ENCODE measurements around the gene CTIF. TPM values are rescaled to one million over a fixed set of nuclear protein-coding genes. Genes with fewer than 3 reads are reported as not detected.

Gene CTIF
- total RNA-seq, 2 experiments from 2014 or later: 0.06 to 0.38 TPM

DNA sequence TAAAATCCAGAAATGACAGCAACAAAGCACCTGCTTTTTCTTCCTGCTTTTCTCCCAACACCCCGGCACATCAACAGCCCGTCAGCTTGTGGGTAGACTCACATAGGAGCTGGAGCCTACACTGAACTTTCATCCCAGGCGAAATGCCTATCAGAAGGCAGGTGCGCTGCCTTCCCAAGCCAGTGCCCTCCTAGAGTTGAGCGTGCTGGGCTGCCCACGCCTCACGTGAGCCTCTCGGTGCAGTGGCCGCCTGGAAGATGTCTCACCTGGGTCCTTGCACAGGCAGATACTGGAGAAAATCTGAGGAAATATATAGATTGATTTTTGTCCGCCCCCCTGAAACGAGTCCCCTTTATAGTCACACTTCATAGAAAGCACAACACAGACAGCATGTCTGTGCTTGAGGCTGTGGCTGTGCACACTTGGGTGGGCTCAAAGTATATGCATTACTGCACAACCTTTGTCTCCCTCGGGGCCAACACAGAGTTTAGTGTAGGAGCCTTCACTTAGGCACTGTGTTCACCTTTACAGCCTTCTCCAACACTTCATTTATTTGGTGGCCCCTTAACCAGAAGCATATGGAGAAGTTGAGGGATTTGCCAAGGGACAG, 299.4 kb downstream of the CTIF start:
- TF ChIP-seq CTCF (conservative IDR thresholded peaks at IDR 0.05; ENCODE audit: low read length) (no peak), EZH2phosphoT487 (IDR thresholded peaks at IDR 0.05; ENCODE audit: borderline replicate concordance, low read depth, low read length) (no peak)
- intact Hi-C loops (cut with micrococcal nuclease; ENCODE audit: unreplicated experiment): no loop called here
- Histone ChIP-seq H3K4me2 (ENCODE audit: low read length) (no peak overlapping the region), H4K20me1 (ENCODE audit: insufficient read depth, low read length) (no peaks in the 10 kb centered on the region), H3K79me2 (ENCODE audit: insufficient read depth, low read depth, low read length) (no peaks in the 10 kb centered on the region), H2AFZ (ENCODE audit: low read length) (no peak overlapping the region), H3K4me1 (ENCODE audit: insufficient read depth, low read length, poor library complexity, severe bottlenecking) (peaks cover 48% of the 10 kb centered on the region), H3K36me3 (ENCODE audit: insufficient read depth, low read length) (no peaks in the 10 kb centered on the region), H3K9me3 (ENCODE audit: low read length) (no peaks in the 10 kb centered on the region), H3K4me3 (ENCODE audit: low read depth, low read length, poor library complexity, severe bottlenecking) (no peak overlapping the region), H3K9me2 (ENCODE audit: insufficient read depth, low read length) (no peaks in the 10 kb centered on the region), H3K27ac (ENCODE audit: low read depth, low read length, poor library complexity, severe bottlenecking) (no peak overlapping the region)
- BruUV-seq (replicated peaks): no TSS peak
- no peak for DNase-seq (ENCODE audit: low spot score)
- ChIA-PET CTCF (ENCODE audit: unreplicated experiment) (no interaction called here), POLR2A (no interaction called here)

DNA sequence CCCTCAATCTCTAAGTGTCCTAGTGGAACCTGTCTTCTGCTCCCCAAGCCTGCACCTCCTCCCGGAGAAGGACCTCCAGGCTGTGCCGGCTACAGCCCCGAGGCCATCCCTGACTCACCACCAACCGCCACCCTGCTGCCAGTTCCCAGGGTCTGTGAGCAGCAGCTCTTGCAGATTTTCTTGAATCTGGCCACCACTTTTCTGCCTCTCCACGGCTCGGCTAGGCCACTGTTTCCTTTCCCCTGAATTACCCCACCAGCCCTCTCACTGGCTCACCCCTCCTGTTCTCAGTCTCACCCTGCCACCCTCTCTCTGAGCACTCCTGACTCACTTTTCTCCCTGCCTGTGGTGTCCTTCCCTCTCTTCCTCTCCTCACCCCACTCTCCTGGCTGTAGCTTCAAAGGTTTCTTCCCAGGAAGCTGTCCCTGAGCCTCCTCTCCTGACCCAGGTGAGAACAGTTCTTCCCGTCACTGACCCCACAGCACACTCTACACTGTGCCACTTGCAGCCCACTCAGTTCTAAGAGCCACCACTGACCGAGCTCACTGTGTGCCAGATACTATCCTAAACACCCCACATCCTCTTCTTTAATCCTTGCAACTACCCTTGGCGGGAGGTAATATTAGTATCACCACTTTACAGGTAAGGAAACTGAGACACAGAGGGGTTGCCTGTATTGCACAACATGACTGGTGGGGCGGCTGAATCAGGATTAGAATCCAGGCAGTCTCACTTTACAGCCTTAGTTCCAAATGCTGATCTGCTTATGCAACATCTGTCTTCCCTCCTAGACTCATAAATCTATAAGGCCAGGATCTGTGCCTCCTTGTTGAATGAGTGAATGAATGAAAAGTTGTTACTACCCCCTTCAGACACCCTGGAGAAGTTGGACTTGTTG, 300.3 kb downstream of the CTIF start:
- TF ChIP-seq CTCF (conservative IDR thresholded peaks at IDR 0.05; ENCODE audit: low read length) (no peak), EZH2phosphoT487 (IDR thresholded peaks at IDR 0.05; ENCODE audit: borderline replicate concordance, low read depth, low read length) (no peak)
- H3K4me1 ChIP-seq (ENCODE audit: insufficient read depth, low read length, poor library complexity, severe bottlenecking): peaks cover 49% of the 10 kb centered on the region
- no peak for DNase-seq (ENCODE audit: low spot score)
- no peaks in the 10 kb centered on the region for H3K79me2 ChIP-seq (ENCODE audit: insufficient read depth, low read depth, low read length)
- ChIA-PET CTCF (ENCODE audit: unreplicated experiment) (no interaction called here), POLR2A (no interaction called here)
- no peaks in the 10 kb centered on the region for H3K36me3 ChIP-seq (ENCODE audit: insufficient read depth, low read length)
- H3K4me3 ChIP-seq (ENCODE audit: low read depth, low read length, poor library complexity, severe bottlenecking): no peak overlapping the region
- BruUV-seq (replicated peaks): no TSS peak
- H3K9me3 ChIP-seq (ENCODE audit: low read length): no peaks in the 10 kb centered on the region
- H3K4me2 ChIP-seq (ENCODE audit: low read length): no peak overlapping the region
- intact Hi-C loops (cut with micrococcal nuclease; ENCODE audit: unreplicated experiment): no loop called here
- H4K20me1 ChIP-seq (ENCODE audit: insufficient read depth, low read length): no peaks in the 10 kb centered on the region
- no peak overlapping the region for H3K27ac ChIP-seq (ENCODE audit: low read depth, low read length, poor library complexity, severe bottlenecking)
- no peaks in the 10 kb centered on the region for H3K9me2 ChIP-seq (ENCODE audit: insufficient read depth, low read length)
- no peak overlapping the region for H2AFZ ChIP-seq (ENCODE audit: low read length)

All from OCI-LY7 (cell line).